IPS DF 4.7 (cell line): ENCODE measurements around the gene ENSA.
"Not testable (repeated sequence)": the region's sequence is repeated elsewhere in the genome, so short reads cannot be mapped to it uniquely, and the experiment has no call there.

ENCODE experiments used
- DNase-seq: peaks from one replicate; pipeline ENCODE4 v3.0.0-alpha.2; 2013; ENCODE audit warnings: low spot score; ENCODE audit errors: extremely low read depth

ENSA gene

DNA sequence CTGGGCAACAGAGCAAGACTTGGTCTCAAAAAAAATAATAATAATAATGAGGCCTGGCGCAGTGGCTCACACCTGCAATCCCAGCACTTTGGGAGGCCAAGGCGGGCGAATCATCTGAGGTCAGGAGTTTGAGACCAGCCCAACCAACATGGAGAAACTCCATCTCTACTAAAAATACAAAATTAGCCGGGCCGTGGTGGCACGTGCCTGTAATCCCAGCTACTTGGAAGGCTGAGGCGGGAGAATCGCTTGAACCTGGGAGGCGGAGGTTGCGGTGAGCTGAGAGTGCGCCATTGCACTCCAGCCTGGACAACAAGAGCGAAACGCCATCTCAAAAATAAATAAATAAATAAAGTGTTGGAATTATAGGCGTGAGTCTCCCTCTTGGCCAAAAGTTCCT lies 47.5 kb downstream of the ENSA start:
- DNase-seq = not testable (repeated sequence)

- DNase-seq = not testable (repeated sequence)
Measured at GRCh38 chr1:150581437-150581836, 48.0 kb downstream of the ENSA start.

- DNase-seq = not testable (repeated sequence)
Measured at GRCh38 chr1:150580966-150581365, 48.4 kb downstream of the ENSA start.

- DNase-seq = no peak
Measured at GRCh38 chr1:150579945-150580642, 49.3 kb downstream of the ENSA start.

DNA sequence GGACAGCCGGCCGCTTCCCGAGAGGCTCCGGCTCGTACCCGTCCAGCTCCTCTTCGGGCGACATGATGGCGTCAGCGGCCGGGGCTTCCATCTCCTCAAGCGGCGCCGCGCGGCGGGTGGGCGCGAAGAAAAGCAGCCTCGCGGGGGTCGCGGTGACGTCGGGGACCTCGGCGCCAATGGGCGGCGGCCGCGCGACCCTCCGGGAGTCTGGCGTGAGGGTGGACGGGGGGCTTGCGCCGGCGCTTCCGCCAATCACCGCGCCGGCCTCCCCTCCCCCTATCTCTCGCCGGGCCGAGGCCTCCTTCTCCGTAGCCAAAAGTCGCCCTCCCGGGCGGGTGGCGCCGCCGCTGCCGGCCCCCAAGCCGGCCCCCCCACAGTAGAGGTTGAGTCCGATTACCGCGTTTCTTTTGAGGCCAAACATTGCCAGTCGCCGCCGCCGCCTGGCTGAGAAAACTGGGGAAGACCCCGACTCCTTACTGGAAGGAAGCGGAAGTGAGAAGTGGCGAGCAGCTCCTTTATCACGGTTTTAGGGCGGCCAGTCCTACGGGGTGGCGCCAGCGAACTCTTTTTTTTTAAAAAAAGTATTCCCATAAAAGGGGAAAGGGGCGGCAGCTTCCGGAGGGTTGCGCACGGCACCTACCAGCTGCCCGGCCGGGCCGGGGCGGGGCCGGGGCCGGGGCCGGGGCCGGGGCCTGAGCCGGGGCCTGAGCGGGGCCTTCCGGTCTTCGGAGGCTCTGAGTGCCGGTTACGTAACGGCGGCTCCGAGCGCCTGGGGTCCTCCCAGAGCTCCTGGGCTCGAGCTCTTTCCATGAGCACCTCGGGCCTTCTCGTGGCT lies 50.1 kb downstream of the ENSA start, which contains the start of gene MCL1:
Gene MCL1 (minus strand): TSS at position 501 of the 835 bp plus-strand sequence. CDS start 80 bp downstream, at position 421.
- no peak for DNase-seq

DNA sequence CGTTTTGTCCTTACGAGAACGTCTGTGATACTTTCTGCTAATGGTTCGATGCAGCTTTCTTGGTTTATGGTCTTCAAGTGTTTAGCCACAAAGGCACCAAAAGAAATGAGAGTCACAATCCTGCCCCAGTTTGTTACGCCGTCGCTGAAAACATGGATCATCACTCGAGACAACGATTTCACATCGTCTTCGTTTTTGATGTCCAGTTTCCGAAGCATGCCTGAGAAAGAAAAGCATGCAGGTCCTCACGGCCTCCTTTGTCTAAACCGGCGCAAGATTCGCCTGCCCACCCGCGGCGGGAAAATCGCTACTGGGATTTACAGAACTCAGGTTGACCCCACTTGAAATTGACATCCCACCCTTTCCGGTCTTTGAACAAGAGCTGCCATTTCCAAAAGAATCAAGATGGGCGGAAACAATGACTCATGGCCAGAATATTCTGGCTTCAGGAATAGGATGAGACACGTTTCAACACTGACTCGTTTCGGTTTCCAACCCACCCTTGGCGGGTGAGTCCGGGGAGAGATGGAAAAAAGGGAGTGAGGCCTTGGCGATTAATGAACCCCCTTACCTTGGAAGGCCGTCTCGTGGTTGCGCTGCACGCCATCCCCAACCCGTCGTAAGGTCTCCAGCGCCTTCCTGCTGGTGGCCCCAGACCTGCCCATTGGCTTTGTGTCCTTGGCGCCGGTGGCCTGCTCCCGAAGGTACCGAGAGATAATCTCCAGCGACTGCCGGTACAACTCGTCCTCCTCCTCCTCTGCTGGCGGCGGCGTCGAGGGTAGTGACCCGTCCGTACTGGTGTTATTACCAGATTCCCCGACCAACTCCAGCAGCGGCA lies 50.9 kb downstream of the ENSA start:
- no peak for DNase-seq

DNA sequence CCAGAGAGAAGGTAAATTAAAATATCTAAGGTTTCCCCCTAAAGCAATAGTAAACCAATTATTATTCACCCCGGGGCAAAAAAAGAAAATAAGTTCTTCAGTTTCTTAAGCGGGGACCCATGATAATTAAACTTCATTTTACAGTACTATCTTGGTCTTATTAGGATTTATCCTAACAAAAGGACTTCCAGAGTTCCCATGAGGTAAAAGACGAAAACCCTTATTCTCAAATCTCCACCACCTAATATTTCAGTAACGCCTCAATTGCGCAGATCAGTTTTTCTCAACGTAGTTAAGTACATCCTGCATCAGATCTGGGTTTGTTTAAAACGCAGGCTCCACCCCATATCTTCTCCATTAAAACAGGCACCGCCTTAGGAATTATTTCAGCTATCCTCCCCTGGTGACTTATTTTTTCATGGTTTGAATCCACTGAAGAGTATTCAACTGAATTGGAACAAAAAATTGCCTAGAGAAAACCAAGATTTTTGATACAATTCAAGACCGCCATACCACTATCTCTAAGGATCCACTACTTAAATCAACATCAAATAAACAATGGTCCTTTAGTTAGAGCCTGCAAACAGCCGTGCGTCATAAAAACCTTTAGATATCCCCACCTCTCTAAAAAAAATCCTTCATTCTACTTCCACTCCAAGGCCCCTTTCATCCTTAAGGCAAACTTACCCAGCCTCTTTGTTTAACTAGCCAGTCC lies 51.7 kb downstream of the ENSA start:
- DNase-seq = no peak

GRCh38 chr1:150576794-150577556 lies 52.4 kb downstream of the ENSA start:
- DNase-seq = no peak

DNA sequence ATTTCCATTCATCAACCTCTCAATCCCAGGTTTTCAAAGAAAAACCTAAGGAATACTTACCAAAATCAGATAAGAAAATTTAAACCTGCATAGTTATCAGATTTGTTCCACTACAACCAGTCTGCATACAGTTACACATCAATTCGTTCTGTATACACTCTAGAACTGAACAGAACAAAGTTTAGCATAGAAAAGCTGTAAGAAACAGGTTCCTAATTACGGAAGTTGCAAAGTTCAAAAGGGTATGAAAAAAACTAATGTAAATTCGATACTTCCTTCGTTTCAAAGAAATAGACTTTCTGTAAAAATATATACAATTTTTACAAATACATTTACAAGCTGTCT lies 53.1 kb downstream of the ENSA start:
- DNase-seq = no peak

DNA sequence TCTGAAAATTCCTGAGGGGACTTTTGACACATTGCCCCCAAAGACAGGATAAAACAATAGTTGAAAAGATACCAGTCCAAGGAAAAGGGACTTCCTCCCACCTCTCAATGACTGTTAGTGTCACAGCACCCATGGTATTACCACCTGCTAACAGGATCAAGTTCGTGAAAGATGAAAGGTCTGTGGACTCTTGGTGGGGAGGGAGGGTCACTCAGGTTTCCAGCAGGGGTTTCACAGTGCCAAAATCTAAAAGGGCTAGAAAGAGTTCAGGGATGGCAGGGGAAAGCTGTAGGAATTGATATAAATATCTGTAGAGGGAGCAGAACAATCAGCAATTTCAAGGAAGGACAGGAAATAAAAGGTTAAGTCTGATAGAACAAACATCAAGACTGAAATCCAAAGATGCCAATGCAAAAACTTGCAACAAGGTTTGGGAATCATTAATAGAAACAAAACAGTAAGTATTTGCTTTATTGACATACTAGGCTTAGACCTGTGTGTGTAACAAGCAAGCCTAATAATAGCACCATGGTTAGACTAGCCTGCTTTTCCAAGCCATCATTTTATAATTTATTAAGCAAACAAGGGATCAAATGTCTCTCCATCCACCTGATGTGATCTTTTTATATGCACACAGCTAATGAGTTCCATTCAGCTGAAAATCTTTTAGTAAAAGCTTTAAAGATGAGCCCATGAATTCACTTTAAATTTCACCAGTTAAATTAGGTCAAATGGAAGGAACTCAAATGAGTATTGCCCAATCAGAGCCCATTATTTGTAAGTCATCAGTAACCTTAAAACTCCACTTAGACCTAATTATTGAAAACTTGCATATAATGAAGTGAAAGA lies 53.7 kb downstream of the ENSA start:
- DNase-seq = no peak

GRCh38 chr1:150575072-150575489 lies 54.3 kb downstream of the ENSA start:
- no peak for DNase-seq

DNA sequence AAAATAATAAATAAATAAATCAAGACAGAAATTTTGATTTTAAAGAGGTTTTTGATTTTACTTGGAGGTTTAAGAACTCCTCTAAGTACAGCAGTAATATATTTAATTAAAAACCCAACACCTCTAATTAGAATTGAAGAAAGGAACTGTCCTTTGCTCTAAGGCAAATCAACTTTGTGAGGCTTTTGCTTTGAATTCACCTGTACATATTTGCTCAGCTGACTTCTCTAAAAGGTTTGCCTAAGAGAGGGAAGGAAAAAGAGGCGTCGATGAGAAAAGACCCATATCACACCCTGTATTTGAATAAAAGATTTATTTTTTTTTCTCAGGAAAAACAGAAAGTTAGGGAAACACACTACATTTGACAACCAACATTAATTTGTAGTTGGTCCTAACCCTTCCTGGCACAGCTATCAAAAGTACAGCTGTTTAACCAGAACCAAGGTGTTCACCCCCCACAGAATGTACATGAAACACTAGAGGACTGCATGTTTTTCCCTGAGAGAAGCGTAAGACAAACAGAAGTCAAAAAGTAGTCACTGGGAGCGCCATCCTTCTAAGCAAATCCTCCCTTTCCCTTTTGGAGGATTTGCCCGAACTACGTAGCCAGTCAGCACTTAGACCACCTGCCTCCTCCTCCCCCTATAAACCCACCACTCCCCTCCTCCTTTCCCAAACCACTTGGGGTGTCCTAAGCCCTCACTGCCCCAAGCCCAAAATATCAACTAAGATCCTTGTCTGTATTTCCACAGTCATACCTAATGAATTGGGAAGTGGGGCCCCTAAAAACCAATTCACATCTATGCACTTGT lies 54.9 kb downstream of the ENSA start:
- no peak for DNase-seq

DNA sequence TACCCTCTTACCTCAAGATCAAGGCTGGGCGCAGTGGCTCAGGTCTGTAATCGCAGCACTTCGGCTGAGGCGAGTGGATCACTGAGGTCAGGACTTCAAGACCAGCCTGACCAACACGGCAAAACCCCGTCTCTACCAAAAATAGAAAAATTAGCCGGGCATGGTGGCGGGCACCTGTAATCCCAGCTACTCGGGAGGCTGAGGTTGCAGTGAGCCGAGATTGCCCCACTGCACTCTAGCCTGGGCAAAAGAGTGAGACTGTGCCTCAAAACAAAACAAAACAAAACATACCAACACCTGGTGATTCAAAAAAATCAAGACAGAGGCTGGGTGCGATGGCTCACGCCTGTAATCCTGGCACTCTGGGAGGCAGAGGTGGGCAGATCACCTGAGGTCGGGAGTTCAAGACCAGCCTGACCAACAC lies 55.8 kb downstream of the ENSA start:
- not testable (repeated sequence) for DNase-seq

GRCh38 chr1:150572918-150573647 lies 56.3 kb downstream of the ENSA start:
- no peak for DNase-seq
